ENCODE results near the gene PCDHA9.

- no peak for TF ChIP-seq POLR2A (IDR thresholded peaks at IDR 0.05; ENCODE audit: low read depth, low read length)
- no peak for TF ChIP-seq RBBP5 (conservative IDR thresholded peaks at IDR 0.05)
- no peak for TF ChIP-seq SKIL (IDR thresholded peaks at IDR 0.05; ENCODE audit: low read depth, poor library complexity, severe bottlenecking)
- no peak for TF ChIP-seq MAX (IDR thresholded peaks at IDR 0.05; ENCODE audit: low read depth, low read length)
- no peak for TF ChIP-seq ASH2L (IDR thresholded peaks at IDR 0.05; ENCODE audit: borderline replicate concordance, low read depth)
- TF ChIP-seq, protein P1, sequence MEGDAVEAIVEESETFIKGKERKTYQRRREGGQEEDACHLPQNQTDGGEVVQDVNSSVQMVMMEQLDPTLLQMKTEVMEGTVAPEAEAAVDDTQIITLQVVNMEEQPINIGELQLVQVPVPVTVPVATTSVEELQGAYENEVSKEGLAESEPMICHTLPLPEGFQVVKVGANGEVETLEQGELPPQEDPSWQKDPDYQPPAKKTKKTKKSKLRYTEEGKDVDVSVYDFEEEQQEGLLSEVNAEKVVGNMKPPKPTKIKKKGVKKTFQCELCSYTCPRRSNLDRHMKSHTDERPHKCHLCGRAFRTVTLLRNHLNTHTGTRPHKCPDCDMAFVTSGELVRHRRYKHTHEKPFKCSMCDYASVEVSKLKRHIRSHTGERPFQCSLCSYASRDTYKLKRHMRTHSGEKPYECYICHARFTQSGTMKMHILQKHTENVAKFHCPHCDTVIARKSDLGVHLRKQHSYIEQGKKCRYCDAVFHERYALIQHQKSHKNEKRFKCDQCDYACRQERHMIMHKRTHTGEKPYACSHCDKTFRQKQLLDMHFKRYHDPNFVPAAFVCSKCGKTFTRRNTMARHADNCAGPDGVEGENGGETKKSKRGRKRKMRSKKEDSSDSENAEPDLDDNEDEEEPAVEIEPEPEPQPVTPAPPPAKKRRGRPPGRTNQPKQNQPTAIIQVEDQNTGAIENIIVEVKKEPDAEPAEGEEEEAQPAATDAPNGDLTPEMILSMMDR (IDR thresholded peaks at IDR 0.05 in 2 of 3, conservative IDR thresholded peaks at IDR 0.05 in 1 of 3; ENCODE audit: control insufficient read depth in 2 of 3, extremely low read depth in 1 of 3, insufficient read depth in 1 of 3, low read depth in 3 of 3, low read length in 3 of 3), result no peak; a peak in 1 of 6 replicates
Measured at GRCh38 chr5:140869555-140869886, 21.3 kb downstream of the PCDHA9 start.

Data from GM12878 (cell line).